ENCODE measurements around the gene RALGPS1.
A peak's percentile ranks its signal among the peaks of the same experiment; 100 is the strongest.

The RALGPS1 gene

GRCh38 chr9:127193483-127193882 is 278.9 kb downstream of the RALGPS1 start:
- no peak for DNase-seq (ENCODE audit: low read depth)

GRCh38 chr9:127194881-127195713 is 280.5 kb downstream of the RALGPS1 start:
- no peak for DNase-seq (ENCODE audit: low read depth)

GRCh38 chr9:127195976-127196825 is 281.6 kb downstream of the RALGPS1 start:
- no peak for DNase-seq (ENCODE audit: low read depth)

GRCh38 chr9:127196826-127197145 is 282.2 kb downstream of the RALGPS1 start:
- no peak for DNase-seq (ENCODE audit: low read depth)

GRCh38 chr9:127197186-127197860 is 282.7 kb downstream of the RALGPS1 start:
- DNase-seq (ENCODE audit: low read depth), result no peak

- DNase-seq (ENCODE audit: low read depth), result no peak
Measured at GRCh38 chr9:127197861-127198430, 283.4 kb downstream of the RALGPS1 start.

- DNase-seq (ENCODE audit: low read depth), result no peak
Measured at GRCh38 chr9:127198587-127198986, 284.0 kb downstream of the RALGPS1 start.

GRCh38 chr9:127199001-127199791 is 284.6 kb downstream of the RALGPS1 start:
- DNase-seq (ENCODE audit: low read depth), result peak; percentile 59

GRCh38 chr9:127200106-127200862 is 285.7 kb downstream of the RALGPS1 start:
- no peak for DNase-seq (ENCODE audit: low read depth)

GRCh38 chr9:127201071-127201541 is 286.5 kb downstream of the RALGPS1 start:
- no peak for DNase-seq (ENCODE audit: low read depth)

GRCh38 chr9:127201731-127202130 is 287.1 kb downstream of the RALGPS1 start:
- no peak for DNase-seq (ENCODE audit: low read depth)

GRCh38 chr9:127202461-127203169 is 288.0 kb downstream of the RALGPS1 start:
- no peak for DNase-seq (ENCODE audit: low read depth)

- no peak for DNase-seq (ENCODE audit: low read depth)
Measured at GRCh38 chr9:127203681-127204327, 289.2 kb downstream of the RALGPS1 start.

GRCh38 chr9:127204771-127205470 is 290.3 kb downstream of the RALGPS1 start:
- no peak for DNase-seq (ENCODE audit: low read depth)

GRCh38 chr9:127205952-127206351 is 291.4 kb downstream of the RALGPS1 start:
- DNase-seq (ENCODE audit: low read depth), result no peak

- DNase-seq (ENCODE audit: low read depth), result no peak
Measured at GRCh38 chr9:127206666-127207065, 292.1 kb downstream of the RALGPS1 start.

- no peak for DNase-seq (ENCODE audit: low read depth)
Measured at GRCh38 chr9:127207734-127208410, 293.3 kb downstream of the RALGPS1 start.

- no peak for DNase-seq (ENCODE audit: low read depth)
Measured at GRCh38 chr9:127208416-127208815, 293.8 kb downstream of the RALGPS1 start.

Data from activated T-helper 9 cell treated with anti-CD3 and anti-CD28 coated beads, Interleukin-2, amount 50 U/mL, for 16 hours (primary cell).